ENCODE measurements around the gene DUSP1. TPM values are rescaled to one million over a fixed set of nuclear protein-coding genes. Genes with fewer than 3 reads are reported as not detected.

Gene DUSP1
- total and polyA plus RNA-seq, 2 of the 13 experiments (the other 11 are each of a cell fraction or from before 2014, with no cell fraction given): 27.1 to 55.5 TPM

DNA sequence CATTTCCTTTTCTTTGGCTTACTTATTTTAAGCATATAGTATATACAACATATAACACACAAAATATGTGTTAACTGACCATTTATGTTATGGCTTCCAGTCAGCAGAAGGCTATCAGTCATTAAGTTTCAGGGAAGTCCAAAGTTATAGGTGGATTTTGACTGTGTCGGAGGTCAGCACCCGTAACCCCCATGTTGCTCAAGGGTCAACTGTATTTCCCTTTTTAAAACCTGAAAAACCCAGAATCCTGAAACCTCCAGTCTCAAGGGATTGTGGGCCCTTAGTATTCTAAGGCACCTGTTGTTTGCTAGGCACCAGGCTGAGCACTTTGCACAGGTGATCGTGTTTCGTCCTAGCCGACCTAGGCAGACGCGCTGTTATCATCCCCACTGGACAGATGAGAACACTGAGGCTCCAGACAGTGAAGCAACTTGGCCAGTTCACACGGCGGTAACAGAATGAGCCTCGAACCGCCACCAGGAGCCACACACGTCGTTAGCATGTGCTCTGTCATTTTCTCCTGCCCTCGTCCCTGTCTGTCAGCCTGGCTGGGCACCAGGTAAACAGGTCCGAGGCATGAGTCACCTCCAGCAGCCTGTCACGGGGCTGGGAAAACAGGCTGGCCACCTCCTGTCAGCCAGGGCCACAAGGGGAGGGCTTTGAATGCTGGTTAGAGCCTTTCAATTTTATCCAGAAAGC is 39.9 kb downstream of the DUSP1 start (continued):
- TF ChIP-seq, protein P1, sequence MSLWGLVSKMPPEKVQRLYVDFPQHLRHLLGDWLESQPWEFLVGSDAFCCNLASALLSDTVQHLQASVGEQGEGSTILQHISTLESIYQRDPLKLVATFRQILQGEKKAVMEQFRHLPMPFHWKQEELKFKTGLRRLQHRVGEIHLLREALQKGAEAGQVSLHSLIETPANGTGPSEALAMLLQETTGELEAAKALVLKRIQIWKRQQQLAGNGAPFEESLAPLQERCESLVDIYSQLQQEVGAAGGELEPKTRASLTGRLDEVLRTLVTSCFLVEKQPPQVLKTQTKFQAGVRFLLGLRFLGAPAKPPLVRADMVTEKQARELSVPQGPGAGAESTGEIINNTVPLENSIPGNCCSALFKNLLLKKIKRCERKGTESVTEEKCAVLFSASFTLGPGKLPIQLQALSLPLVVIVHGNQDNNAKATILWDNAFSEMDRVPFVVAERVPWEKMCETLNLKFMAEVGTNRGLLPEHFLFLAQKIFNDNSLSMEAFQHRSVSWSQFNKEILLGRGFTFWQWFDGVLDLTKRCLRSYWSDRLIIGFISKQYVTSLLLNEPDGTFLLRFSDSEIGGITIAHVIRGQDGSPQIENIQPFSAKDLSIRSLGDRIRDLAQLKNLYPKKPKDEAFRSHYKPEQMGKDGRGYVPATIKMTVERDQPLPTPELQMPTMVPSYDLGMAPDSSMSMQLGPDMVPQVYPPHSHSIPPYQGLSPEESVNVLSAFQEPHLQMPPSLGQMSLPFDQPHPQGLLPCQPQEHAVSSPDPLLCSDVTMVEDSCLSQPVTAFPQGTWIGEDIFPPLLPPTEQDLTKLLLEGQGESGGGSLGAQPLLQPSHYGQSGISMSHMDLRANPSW (CRISPR knock-in tag; IDR thresholded peaks at IDR 0.05; ENCODE audit: borderline replicate concordance): no peak
- TF ChIP-seq, protein P2, sequence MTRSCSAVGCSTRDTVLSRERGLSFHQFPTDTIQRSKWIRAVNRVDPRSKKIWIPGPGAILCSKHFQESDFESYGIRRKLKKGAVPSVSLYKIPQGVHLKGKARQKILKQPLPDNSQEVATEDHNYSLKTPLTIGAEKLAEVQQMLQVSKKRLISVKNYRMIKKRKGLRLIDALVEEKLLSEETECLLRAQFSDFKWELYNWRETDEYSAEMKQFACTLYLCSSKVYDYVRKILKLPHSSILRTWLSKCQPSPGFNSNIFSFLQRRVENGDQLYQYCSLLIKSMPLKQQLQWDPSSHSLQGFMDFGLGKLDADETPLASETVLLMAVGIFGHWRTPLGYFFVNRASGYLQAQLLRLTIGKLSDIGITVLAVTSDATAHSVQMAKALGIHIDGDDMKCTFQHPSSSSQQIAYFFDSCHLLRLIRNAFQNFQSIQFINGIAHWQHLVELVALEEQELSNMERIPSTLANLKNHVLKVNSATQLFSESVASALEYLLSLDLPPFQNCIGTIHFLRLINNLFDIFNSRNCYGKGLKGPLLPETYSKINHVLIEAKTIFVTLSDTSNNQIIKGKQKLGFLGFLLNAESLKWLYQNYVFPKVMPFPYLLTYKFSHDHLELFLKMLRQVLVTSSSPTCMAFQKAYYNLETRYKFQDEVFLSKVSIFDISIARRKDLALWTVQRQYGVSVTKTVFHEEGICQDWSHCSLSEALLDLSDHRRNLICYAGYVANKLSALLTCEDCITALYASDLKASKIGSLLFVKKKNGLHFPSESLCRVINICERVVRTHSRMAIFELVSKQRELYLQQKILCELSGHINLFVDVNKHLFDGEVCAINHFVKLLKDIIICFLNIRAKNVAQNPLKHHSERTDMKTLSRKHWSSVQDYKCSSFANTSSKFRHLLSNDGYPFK (CRISPR knock-in tag; IDR thresholded peaks at IDR 0.05; ENCODE audit: borderline replicate concordance): peak; percentile 47; the same call in 1 of the 2 replicates
- TF ChIP-seq MED13 (CRISPR knock-in tag; IDR thresholded peaks at IDR 0.05) (no peak), EZH2 (conservative IDR thresholded peaks at IDR 0.05; ENCODE audit: low read depth, low read length) (no peak), MTA3 (CRISPR knock-in tag; IDR thresholded peaks at IDR 0.05) (no peak), GATAD2A (CRISPR knock-in tag; IDR thresholded peaks at IDR 0.05) (peak; percentile 78), ZNF550 (CRISPR knock-in tag; IDR thresholded peaks at IDR 0.05; ENCODE audit: borderline replicate concordance) (no peak), SAP130 (CRISPR knock-in tag; IDR thresholded peaks at IDR 0.05; ENCODE audit: low read depth) (peak; percentile 98), ZNF577 (CRISPR knock-in tag; IDR thresholded peaks at IDR 0.05; ENCODE audit: borderline replicate concordance, low read depth) (no peak), YEATS4 (CRISPR knock-in tag; IDR thresholded peaks at IDR 0.05; ENCODE audit: borderline replicate concordance) (no peak; the same call in 1 of the 2 replicates)
- TF ChIP-seq, protein P3, sequence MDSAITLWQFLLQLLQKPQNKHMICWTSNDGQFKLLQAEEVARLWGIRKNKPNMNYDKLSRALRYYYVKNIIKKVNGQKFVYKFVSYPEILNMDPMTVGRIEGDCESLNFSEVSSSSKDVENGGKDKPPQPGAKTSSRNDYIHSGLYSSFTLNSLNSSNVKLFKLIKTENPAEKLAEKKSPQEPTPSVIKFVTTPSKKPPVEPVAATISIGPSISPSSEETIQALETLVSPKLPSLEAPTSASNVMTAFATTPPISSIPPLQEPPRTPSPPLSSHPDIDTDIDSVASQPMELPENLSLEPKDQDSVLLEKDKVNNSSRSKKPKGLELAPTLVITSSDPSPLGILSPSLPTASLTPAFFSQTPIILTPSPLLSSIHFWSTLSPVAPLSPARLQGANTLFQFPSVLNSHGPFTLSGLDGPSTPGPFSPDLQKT (CRISPR knock-in tag; IDR thresholded peaks at IDR 0.05; ENCODE audit: borderline replicate concordance): 0 out of 2 replicates have a peak, but pooled peaks have one; percentile 23
- TF ChIP-seq, protein P4, sequence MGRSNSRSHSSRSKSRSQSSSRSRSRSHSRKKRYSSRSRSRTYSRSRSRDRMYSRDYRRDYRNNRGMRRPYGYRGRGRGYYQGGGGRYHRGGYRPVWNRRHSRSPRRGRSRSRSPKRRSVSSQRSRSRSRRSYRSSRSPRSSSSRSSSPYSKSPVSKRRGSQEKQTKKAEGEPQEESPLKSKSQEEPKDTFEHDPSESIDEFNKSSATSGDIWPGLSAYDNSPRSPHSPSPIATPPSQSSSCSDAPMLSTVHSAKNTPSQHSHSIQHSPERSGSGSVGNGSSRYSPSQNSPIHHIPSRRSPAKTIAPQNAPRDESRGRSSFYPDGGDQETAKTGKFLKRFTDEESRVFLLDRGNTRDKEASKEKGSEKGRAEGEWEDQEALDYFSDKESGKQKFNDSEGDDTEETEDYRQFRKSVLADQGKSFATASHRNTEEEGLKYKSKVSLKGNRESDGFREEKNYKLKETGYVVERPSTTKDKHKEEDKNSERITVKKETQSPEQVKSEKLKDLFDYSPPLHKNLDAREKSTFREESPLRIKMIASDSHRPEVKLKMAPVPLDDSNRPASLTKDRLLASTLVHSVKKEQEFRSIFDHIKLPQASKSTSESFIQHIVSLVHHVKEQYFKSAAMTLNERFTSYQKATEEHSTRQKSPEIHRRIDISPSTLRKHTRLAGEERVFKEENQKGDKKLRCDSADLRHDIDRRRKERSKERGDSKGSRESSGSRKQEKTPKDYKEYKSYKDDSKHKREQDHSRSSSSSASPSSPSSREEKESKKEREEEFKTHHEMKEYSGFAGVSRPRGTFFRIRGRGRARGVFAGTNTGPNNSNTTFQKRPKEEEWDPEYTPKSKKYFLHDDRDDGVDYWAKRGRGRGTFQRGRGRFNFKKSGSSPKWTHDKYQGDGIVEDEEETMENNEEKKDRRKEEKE (IDR thresholded peaks at IDR 0.05): no peak
- TF ChIP-seq, protein P5, sequence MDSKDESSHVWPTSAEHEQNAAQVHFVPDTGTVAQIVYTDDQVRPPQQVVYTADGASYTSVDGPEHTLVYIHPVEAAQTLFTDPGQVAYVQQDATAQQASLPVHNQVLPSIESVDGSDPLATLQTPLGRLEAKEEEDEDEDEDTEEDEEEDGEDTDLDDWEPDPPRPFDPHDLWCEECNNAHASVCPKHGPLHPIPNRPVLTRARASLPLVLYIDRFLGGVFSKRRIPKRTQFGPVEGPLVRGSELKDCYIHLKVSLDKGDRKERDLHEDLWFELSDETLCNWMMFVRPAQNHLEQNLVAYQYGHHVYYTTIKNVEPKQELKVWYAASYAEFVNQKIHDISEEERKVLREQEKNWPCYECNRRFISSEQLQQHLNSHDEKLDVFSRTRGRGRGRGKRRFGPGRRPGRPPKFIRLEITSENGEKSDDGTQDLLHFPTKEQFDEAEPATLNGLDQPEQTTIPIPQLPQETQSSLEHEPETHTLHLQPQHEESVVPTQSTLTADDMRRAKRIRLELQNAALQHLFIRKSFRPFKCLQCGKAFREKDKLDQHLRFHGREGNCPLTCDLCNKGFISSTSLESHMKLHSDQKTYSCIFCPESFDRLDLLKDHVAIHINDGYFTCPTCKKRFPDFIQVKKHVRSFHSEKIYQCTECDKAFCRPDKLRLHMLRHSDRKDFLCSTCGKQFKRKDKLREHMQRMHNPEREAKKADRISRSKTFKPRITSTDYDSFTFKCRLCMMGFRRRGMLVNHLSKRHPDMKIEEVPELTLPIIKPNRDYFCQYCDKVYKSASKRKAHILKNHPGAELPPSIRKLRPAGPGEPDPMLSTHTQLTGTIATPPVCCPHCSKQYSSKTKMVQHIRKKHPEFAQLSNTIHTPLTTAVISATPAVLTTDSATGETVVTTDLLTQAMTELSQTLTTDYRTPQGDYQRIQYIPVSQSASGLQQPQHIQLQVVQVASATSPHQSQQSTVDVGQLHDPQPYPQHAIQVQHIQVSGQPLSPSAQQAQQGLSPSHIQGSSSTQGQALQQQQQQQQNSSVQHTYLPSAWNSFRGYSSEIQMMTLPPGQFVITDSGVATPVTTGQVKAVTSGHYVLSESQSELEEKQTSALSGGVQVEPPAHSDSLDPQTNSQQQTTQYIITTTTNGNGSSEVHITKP (CRISPR knock-in tag; IDR thresholded peaks at IDR 0.05; ENCODE audit: low read depth): 0 out of 2 replicates have a peak, but pooled peaks have one; percentile 42
